HG03460 (cell line): ENCODE data around the gene RPS18.
A peak's percentile ranks its signal among the peaks of the same experiment; 100 is the strongest.

Experiments used
- ATAC-seq: cut with Tn5 transposase; IDR thresholded peaks from one replicate; pipeline ENCODE4 v1.9.1; 2021; ENCODE audit not compliant: unreplicated experiment

The RPS18 gene

GRCh38 chr6:33314515-33314942 lies 42.7 kb downstream of the RPS18 start:
- ATAC-seq = no peak

DNA sequence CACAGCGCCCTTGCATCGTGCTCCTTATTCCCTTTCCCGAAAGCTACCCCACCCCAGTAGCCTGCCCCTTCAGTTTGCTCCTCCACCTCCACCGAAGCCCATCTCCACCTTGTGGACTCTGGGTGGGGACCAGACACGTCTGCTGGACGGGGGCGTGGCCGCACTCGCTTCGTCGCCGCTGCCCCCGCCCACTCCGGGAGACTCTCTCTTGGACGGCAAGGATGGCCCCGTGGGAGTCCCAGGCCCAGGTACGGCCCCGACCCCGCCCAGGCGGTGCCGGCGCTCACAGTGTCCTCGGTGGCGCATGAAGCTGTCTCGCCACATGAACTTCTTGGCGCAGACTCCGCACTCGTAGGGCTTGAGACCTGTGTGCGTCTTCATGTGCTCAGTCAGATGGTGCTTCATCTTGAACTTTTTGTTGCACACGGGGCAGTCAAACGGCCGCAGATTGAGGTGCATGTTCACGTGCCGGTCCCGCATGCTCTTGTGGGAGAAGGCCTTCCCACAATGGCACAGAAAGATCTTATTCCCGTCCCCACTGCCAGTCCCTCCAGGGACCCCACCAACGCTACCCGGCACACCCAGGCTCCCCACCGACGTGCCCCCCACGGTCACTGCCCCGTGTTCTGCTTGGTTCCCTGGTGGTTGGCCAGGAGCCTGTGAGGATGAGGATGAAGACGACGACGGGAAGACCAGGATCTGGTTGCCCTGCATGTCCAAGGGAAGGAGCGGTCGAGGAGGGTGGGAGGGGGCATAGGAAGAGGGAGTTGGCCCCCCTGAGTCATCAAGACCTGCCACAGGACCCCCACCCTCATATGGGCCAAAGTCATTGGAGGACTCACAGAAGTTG lies 43.3 kb downstream of the RPS18 start:
- ATAC-seq = no peak

GRCh38 chr6:33315793-33316602 lies 44.1 kb downstream of the RPS18 start:
- no peak for ATAC-seq

DNA sequence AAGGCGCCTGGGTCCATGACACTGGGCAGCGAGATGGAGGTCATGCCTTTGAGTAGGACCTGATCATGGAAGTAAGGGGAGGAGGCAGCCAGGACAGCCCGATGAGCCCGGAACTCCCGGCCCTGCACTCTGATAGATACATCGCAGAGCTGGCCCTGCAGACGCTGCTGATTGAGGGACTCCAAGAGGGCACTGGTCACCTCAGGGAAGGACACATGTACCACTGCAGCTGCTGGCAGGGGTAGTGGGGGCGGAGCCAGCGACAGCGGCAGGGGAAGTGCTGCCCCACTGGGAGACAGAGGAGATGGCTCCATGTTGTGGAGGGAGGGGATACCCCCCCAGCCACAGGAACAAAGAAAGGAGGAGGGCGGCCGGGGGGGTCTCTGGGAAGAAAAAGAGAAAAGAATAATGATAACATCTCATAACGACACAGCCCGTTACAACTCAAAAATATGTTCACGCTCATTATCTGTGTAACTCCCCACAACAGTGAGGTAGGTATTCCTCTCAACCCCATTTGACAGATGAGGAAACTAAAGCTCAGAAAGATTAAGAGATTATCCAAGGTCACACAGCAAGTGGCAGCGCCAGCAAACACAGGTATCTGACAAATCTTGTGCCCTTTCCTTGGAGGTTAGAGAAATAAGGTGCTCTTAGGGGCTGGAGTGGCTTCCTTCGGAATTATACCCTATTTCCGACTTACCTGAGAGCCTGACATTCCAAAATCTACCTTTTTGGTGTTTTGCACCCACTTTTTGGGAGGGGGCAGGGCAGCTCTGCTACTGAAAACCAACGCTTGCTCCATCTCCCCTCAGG lies 44.9 kb downstream of the RPS18 start:
- no peak for ATAC-seq

DNA sequence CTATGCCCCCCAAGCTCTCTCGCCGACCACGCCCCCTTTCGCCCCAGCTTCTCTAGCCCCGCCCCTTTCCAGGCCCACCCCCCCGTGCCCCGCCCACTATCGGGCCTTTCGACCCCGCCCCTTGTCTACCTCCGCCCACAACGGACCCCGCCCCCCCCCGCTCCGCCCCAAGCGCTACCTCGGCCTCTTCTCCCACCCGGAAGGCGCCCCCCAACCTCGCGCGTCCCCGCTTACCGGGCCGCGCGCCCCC lies 45.5 kb downstream of the RPS18 start:
- ATAC-seq = no peak

DNA sequence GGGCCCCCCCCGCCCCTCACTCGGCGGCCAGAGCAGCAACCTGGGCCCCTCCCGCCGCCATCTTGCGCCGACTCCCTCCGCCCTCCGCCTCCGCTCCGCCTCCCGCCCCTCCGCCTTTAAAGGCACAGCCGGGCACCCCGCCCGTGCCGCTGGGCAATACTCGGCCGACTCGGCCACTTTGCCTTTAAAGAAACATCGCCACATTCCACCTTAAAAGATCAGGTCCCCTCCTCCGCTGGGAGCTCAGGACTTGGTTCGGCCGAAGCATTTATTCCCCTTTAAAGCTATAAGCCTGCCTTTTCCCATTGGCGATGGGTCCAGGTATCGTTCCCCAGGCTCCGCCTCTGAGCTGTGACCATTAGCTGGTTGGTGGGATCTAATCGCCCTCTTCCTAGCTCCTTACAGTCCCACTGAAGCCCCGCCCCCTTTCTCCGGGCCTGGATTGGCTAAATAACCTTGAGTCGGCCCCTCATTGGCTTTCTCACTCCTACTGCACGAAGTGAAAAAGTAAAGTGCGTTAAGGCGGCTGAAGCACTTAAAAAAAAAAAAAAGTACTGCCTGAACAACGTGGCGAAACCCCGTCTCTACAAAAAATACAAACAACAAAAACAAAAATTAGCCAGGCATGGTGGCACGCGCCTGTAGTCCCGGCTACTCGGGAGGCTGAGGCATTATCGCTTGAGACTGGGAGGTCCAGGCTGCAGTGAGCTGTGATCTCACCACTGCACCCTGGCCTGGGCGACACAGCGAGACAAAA lies 46.0 kb downstream of the RPS18 start, which contains the start of gene ZBTB22:
ZBTB22 (minus strand) TSS at position 76 of the 757 bp plus-strand sequence. CDS start 828 bp downstream, outside the sequence.
- ATAC-seq = peak; percentile 43

- no peak for ATAC-seq
These were observed 46.7 kb downstream of the RPS18 start for GRCh38 chr6:33318426-33319073.

- no peak for ATAC-seq
These were observed 48.1 kb downstream of the RPS18 start for GRCh38 chr6:33319939-33320314.

GRCh38 chr6:33320315-33321181 lies 48.7 kb downstream of the RPS18 start:
- ATAC-seq = no peak

GRCh38 chr6:33321227-33321626 lies 49.4 kb downstream of the RPS18 start:
- ATAC-seq = no peak

GRCh38 chr6:33323623-33323948 lies 51.7 kb downstream of the RPS18 start:
- peak; percentile 19 for ATAC-seq

- no peak for ATAC-seq
These were observed 52.2 kb downstream of the RPS18 start for GRCh38 chr6:33324125-33324524.
